ENCODE measurements around the gene CCL7.
A peak's percentile ranks its signal among the peaks of the same experiment; 100 is the strongest.

The CCL7 gene

GRCh38 chr17:34291721-34292348, 21.8 kb downstream of the CCL7 start:
- no peak for DNase-seq

- no peak for DNase-seq
These were observed 29.0 kb downstream of the CCL7 start for GRCh38 chr17:34299027-34299426.

- DNase-seq: no peak
These were observed 30.0 kb downstream of the CCL7 start for GRCh38 chr17:34299956-34300577.

GRCh38 chr17:34300652-34301370, 30.8 kb downstream of the CCL7 start:
- no peak for DNase-seq

DNA sequence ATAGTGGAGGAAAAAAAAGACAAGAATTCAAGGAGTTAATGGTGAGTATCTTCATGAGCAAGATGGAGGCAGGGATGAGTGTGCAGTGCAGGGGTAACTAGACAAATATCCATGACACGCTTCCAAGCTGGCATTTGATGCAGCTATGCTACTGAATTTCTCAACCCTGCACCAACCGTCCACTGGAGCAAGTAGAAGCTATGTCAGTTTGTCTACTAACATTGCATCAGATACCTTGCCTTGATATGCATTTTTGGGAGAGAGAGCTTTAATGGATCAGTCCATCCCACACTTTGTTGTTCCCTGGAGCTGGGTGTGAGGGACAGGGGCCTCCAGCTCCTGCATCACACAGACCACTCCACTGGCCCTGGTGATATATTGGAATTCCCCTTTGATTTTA, 32.0 kb downstream of the CCL7 start:
- no peak for DNase-seq

- DNase-seq: no peak
These were observed 32.6 kb downstream of the CCL7 start for GRCh38 chr17:34302636-34303035.

DNA sequence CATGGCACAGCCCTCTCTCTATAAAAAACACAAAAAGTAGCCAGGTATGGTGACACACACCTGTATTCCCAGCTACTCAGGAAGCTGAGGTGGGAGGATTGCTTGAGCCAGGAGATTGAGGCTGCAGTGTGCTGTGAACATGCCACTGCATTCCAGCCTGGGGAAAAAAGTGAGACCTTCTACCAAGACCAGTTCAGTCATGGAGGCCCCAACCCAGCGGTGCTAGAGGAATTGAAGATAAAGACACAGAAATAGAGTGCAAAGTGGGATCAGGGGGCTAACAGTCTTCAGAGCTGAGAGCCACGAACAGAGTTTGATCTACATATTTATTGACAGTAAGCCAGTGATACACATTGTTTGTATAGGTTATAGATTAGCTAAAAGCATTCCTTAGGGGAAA, 33.6 kb downstream of the CCL7 start:
- DNase-seq: no peak

- DNase-seq: no peak
These were observed 35.0 kb downstream of the CCL7 start for GRCh38 chr17:34305061-34305460.

DNA sequence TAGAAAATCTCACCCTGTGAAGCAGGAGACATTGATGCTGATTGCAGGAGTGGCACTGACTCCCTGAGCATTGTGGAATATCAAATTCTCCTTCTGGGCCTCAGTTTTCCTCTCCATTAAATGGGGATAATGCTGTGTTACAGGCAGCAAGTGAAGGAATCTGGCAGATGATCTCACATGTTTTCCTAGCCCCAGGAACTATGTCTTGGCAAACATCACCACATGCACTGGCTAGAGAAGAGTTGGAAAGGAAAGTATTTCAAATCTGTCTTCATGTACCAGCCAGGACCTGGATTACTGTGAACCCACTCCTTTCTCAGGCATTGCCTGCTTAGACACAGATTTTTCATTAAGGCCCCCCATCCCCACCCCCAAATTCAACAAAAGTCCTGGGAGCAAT, 35.6 kb downstream of the CCL7 start:
- DNase-seq: no peak

DNA sequence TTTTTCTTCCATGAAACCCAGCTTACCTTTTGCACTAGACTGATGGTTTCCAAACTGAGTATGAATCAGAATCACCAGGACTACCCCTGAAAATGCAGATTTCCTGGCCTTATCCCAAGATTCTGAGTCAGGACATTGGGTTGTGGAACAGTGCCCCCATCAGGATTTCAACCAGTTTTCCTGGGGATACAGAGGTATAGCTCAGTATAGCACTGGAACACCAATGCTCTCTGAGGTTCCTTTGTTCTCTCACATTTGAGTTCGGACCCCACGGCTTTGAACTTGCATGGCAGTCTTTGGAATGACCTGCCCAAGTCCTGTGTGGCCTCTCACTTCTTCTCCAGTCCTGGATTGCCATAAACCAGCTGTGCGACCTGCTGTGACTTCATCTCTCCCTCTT, 36.4 kb downstream of the CCL7 start:
- peak in 1 of 2 experiments; percentile 1 for DNase-seq

- no peak for DNase-seq
These were observed 37.1 kb downstream of the CCL7 start for GRCh38 chr17:34307110-34307509.

DNA sequence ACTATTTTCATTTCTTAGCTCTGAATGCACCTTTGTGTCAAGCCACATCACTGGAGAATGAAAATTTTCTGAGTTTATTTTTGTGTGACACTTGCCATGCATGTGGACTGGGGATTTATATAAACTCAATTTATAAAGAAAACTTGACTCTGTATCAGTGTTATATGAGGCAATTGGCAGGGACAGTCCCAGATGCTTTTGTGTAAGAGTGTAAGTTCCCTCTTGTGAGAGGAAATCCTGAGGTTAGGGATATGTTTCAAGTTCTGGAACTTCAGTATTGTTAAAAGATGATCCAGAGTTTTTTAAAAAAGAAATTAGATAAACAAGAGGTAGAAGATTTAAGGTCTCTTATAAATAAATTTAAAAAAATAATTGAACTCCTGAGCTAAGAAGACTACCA, 38.4 kb downstream of the CCL7 start:
- no peak for DNase-seq

GRCh38 chr17:34311291-34311690, 41.3 kb downstream of the CCL7 start:
- DNase-seq: no peak

DNA sequence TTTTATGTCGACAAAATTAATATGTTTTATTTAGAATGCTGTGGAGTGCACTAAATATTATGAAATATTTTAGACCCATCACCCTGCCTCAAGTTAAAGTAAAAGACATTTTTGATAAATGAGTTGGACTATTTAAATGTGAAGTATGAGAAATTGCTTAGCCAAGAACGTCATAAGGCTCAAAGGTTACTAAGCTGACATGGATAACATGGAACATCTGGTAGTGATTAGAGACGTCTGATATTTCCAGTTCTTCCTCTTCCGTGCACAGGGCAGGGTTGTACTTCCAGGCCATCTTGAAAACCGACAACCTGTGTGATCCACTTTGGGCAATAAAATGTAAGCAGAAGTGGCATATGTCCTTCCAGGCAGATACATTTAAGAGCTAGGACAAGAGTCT, 42.1 kb downstream of the CCL7 start:
- DNase-seq: no peak

GRCh38 chr17:34313164-34313563, 43.1 kb downstream of the CCL7 start:
- DNase-seq: no peak

DNA sequence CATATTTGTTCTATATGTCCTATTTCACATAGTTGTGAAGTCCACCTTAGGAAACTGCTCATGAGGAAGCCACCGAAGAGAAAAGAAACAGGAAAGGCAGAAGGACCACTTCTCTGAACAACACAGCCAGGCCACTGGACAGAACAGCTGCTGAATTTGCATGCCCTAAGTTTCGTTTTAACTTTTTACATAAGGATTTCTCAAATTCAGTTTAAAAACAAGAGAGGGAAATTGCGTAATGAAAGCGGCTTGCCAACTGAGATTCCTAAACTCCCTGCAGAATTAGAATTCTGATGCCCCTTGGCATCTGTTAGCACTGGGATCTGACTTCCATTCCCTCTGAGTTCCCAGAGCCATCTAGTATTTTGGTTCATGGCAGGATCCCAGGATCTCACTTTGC, 44.3 kb downstream of the CCL7 start:
- no peak for DNase-seq

- DNase-seq: no peak
These were observed 48.5 kb downstream of the CCL7 start for GRCh38 chr17:34318474-34318873.

GRCh38 chr17:34319039-34319483, 49.0 kb downstream of the CCL7 start, which contains the start of gene CCL8:
TSS of gene CCL8 (plus strand) at chr17:34319435. CDS start at chr17:34319502, 67 bp downstream.
- DNase-seq: no peak
